GM21737 (cell line): Measurements from ENCODE around the gene ADRA2B.

Experiments used
- ATAC-seq: cut with Tn5 transposase; IDR thresholded peaks from one replicate; pipeline ENCODE4 v1.9.1; 2021; ENCODE audit warnings: mild to moderate bottlenecking, moderate library complexity; ENCODE audit not compliant: unreplicated experiment

Gene ADRA2B

DNA sequence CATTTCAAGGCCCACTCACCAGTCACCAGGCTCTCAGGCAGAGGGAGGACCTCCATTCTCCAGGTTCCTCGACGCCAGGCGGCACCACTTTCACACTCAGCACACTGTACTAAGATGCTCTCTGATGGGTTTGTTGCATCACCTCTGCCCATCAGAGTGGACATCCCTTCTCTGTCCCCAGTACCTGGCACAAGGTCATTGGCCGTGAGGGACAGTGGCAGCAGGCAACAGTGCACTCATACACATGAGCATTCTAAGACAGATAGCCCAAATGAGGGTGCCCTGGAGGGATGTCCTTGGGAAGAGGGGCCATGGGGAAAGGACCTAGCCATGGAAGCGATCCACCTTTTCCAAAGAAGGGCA is 3.0 kb upstream of the ADRA2B start:
- ATAC-seq = no peak

DNA sequence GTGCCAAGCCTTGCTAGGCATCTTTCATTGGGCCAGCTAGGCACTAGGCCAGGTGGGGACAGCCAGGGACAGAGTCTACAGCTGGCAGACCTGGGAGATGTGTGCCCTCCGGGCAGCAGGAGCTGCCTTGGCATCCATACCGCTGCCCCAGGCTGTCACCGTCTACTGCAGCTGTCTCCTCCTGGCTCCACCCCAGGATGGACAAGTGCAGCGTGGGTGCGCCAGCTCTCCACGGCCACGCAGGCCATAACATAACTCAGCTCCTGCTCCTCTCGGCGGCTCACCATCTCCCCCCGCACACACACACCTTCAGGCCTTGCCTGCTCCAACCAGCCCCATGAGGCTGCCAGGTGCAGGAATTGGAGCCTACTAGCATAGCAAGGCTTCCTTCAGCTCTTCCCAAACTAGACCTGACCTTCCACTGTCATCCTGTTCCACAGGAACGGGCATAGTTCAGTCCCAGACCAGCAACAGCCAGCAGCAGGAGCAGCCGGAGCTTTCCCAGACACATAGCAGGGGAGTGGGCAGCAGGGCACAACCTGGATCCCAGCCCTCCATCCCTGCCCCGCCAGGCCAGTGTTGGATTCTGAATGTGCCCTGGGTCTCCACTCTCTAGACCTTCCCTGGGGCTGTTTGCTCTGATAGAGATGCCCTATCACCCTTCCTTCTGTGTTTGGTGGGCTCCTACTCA is 2.5 kb upstream of the ADRA2B start:
- ATAC-seq = no peak

DNA sequence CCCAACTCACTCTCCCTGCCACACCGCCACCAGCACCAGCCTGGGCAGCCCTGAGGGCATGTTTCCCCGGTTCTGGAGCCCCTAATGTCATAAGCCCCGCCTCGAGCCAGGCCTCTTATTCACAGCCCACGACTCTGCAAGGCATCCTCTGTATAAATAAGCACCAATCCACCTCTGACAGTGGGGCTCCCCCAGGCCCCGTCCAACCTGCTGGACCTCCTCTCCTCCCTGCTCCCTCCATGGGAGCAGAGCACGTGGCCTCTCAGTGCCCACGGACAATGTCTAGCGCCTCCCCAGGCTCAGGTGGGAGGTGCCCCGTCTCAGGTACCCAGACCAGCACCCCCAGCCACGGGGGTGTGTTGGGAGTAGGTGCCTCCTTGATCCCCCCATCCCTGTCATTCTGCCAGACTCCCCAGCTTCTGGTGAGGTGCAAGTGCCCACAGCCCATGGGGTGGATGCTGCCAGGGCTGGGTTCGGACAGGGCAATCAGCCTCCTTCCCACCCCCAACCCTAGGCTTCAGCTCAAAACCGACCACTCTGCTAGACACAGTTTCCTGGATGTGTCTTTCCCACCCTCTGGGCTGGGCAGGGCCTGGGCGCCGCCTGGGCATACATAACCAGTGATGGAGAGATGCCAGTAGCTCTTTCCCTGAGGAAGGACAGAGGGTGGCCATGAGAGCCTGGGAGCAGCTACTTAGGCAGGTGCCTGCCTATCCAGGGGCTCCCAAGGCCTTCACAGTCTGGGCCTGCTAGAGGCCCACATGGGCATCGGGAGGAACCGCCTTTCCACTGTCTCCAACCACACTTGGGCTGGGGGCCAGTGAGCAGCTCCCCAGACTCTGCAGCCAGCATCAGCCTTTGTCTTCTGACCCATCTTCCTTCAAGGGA is 1.6 kb upstream of the ADRA2B start:
- ATAC-seq = no peak

DNA sequence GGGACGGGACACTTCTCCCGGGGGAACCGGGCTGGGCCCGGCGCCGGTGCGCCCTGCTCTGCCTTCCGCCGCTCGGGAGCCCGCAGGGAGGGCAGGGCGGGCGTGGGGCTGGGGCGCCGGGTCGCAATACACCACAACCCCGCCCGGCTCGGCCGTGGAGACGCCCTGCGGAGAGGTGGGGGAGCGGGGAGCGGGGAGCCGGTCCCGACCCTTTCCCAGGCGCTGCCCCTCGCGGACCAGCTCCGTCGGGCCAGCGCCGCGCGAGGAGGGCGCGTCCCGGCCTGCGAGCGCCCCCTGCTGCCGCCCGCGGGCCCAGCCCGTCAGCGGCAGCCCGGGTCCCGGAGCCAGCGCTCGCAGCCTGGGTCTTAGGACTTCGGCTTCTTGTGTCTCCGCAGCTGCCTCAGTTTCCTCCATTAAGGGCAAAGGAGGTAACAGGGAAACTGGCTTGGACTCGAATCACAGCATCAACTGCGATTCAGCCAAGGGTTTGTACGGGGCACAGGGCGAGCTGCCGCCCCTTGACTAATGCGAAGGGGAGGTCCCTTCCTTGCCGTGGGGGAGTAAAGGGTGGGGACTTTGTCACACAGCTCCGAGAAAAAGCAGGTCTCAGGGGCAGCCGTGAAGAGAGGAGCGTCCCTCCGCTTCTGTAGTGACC is 635 bp upstream of the ADRA2B start:
- ATAC-seq = peak; percentile 62

DNA sequence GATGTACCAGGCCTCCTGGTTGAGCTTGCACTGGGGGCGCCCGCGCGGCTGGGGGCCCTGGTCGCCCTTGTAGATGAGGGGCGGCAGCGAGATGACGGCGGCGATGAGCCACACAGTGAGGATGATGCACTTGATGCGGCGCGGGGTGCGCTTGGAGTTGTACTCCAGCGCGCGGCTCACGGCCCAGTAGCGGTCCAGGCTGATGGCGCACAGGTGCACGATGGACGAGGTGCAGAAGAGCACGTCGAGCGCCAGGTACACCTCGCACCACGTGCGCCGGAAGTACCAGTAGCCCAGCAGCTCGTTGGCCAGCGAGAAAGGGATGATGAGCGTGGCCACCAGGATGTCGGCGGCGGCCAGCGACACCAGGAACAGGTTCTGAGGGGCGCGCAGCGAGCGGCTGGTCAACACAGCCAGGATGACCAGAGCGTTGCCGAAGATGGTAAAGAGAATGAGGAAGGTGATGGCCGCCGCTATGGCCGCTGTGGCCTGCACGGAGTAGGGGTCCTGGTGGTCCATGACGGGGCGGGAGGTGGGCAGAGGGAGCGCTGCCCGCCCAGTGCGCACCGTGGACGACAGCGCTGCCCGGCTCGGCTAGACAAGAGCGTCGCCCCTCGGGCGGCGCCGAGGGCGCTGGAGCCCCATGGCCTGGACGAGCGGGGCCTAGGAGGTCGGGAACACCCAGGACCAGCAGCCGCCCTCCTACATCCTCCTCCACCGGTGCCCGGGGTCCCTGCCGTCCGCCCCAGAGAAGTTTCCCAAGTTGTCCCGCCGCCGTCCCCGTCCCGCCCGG is 544 bp downstream of the ADRA2B start:
- no peak for ATAC-seq

DNA sequence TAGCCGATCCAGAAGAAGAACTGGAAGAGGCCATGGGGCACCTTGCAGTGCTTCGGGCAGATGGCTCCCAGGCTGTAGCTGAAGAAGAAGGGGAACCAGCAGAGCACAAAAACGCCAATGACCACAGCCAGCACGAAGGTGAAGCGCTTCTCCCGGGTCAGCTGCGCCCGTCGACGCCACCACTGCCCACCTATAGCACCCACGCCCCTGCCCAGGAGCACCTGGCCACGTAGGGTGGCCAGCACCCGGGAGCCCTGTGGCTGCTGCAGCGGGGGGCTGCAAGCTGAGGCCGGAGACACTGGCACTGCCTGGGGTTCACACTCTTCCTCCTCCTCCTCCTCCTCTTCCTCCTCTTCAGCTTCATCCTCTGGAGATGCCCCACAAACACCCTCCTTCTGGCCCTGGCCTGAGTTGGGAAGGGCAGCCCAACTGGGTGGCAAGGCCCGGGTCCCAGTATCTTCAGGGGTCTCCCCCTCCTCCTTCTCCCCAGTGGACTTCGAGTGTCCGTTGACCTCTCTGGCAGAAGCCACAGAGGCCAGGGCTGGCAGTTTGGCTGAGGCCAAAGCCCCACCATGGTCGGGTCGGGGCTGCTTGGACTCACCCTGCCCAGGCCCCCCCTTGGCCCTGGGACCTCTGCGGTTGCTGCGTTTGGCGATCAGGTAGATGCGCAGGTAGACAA is 1.3 kb downstream of the ADRA2B start:
- ATAC-seq = no peak

DNA sequence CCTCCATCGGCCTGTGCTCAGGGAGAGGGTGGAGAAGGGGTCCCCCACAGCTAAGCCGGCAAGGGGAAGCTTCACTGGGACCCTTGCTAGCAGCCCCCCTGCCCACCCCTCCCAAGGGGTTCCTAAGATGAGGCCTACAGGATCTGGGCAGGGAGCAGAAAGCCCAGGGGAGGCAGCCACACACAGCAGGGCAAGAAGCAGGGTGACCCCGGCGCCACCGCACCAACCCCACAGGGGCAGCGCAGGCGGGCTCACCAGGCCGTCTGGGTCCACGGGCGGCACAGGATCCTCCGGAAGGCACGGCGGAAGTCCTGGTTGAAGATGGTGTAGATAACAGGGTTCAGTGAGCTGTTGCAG is 1.8 kb downstream of the ADRA2B start:
- no peak for ATAC-seq

DNA sequence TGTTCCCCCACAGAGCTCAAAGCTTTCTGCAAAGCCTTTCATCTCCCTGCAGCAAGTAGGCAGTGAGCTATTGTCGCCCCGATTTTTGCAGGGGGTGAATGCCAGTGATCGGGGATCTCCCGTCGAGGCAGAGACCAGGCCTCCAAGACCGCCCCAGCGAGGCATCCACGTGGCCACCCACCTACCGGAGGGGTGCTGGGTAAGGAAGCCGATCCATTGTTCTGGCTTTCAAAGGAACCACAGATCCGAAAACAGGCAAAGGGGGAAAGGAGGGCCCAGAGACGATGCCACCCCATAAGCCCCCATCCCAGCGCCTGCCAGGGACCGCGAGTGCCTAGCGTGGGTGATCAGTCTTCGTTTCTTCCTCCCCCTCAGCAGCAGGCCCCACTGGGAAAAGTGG is 2.4 kb downstream of the ADRA2B start:
- ATAC-seq = no peak

DNA sequence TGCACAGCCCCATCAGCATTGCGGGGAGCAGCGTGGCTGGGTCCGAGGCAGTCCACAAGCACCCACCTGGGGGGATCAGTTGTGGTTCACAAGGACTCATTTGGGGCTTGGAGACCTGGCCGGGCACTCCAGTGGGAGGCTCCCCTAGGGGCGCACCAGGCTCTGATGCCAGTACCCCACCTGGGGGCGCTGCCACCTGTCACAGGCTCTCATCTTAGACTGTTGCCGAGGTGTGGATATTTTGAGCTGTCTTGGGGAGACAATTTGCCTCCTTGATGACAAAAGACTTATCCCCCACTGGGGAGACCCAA is 3.0 kb downstream of the ADRA2B start:
- ATAC-seq = no peak

DNA sequence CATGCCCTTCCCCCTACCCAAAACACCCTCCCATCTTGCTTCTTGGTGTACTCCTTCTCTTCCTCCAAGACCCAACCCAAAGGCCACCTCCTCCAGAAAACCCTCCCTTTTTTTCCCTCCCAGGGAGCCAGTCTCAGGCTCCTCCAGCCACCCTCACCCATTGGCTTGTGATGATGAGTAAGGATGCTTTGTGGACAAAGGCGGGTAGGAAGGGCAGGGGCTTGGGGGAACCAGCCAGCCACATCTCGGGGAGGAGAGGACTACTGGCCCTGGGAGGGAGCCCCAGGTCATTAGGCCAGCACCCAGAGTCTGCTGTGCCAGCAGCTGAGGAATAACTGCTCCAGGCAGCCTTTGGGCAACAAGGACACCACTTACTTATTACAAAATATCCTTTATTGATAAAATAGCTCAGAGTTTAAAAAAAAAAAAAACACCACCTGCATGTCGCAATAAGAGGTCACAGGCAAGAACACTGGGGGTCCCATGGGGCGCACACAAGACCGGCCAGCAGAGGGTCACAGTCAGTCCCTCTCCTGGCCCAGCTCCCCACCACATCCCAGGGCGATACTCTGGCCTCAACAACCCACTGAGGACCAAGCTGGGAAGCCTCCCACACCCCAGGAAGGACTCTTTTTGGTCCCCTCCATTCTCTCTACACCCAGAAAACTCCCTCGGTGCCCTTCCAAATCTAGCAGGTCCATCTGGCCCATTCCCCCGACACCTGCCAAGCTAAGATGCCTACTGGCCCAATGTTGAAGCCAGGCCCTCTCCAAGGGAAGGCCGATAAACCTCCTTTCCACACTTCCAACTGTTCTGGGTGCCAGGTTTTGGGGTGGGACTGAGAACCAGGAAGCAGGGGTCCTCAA is 3.6 kb downstream of the ADRA2B start:
- no peak for ATAC-seq

DNA sequence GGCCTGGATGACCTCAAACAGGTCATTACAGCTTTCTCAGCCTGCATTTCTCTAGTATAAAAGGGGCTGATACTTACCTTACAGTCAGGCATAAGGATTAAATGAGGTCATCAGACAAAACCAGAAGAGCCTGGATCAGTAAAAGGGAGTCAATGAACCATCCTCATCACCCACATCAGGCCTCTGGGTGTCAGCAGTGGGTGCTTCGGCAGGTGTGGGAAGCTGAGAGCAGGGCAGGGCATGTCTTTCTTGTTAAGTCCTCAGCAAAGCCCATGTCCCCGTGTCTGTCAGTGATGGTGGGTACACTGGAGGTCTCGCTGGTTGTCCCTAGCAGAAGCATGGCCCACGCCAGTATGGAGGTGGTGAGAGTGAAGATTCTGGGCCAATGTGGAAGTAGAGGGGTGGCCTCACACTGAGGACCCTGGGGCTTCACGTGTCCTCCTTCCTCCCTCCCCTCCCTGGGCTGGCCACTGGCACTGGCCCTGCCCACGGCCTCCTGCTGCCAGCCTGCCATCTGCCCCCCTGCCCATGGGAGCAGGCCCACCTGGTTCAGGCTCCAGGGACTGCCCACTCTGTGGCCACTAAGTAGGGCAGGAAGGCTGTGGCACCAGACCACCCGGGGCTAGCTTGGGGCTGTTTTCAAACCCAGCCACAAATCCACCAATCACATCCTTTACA is 4.4 kb downstream of the ADRA2B start:
- no peak for ATAC-seq

DNA sequence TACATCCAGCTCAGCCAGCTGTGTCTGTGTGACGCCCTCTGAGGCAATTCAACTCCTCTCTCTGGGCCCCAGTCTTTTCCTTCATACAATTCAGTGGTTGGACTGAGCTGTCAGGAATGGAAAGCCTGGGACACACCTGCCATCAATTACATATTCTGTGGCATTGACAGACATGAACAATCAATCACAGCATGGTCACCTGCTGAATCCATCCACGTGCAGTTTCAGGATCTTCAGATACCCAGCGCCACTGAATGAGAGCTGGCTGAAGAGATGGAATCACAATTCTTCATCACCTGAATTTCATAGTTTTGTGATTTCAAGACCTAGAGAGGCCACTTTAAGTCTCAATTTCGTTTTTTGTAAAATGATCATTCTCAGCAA is 5.1 kb downstream of the ADRA2B start:
- no peak for ATAC-seq

DNA sequence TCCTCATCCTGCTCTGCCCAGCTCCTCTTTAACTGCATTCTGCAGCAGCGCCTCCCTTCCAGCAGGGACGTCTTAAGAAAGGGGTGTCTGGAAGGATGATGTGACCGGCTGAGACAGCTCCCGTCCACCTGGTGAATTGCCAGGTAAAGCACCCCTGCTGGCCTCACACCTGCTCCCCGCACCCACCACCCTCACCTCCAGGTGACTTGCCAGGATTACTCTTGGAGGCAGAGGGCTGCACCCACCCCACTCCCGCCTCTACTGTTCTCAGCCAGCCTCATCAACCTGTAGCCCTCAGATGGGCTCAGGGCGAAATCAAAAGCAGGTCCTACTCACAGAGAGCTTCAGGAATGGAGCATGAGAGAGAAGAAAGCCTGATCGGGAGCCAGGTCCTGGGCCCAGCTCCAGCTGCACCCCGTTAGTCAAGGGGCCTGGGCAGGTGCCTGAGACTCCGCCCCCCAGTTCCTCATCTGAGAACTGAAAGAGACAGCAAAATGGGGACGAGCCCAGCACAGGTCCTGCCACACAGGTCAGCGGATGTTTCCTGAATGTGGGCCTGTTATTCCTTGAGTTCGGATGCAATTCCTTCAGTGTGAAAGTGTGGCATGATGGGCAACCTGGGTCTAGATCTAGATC is 5.6 kb downstream of the ADRA2B start:
- ATAC-seq = no peak

DNA sequence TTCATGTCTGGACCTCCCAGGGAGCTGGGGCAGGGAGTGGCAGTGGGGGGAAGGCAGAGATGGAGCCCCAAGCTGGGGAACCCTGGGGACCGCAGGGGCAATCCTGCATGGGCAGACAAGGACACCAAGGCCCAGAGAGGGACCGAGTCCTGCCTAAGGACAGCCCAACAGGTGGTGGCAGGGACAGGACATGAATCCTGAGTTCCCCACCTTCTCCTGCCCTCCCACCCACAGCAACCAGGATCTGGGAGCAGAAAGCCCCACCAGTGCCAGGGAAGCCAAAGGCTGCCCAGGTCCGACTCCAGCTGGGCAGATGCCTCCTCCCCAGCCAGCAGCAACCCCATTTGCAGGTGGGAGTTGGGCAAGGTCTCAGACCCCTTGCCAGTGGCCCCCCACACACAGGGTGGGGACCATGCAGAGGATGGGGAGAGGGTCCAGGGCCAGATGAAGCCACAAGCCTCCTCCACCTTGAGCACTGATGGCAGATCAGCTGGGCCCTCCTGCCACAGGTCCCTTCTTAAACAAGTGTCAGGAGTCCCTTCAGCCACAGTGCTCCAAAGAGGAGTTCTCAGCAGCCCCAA is 6.3 kb downstream of the ADRA2B start:
- ATAC-seq = no peak

DNA sequence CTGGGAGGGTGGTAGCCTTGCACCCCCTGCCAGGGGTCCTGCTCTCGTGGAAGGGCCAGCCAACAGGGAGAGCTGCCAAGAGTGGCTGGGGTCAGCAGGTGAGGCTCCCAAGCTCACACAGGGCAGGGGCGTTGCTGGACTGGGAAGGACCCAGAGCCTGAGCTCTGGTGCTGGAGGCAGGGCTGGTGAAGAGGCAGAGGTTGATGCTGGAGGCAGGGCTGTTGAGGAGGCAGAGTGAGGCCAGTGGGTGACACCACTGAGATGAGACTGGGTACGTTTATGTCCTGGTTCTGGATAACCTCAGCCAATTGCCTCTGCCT is 7.0 kb downstream of the ADRA2B start:
- ATAC-seq = no peak

DNA sequence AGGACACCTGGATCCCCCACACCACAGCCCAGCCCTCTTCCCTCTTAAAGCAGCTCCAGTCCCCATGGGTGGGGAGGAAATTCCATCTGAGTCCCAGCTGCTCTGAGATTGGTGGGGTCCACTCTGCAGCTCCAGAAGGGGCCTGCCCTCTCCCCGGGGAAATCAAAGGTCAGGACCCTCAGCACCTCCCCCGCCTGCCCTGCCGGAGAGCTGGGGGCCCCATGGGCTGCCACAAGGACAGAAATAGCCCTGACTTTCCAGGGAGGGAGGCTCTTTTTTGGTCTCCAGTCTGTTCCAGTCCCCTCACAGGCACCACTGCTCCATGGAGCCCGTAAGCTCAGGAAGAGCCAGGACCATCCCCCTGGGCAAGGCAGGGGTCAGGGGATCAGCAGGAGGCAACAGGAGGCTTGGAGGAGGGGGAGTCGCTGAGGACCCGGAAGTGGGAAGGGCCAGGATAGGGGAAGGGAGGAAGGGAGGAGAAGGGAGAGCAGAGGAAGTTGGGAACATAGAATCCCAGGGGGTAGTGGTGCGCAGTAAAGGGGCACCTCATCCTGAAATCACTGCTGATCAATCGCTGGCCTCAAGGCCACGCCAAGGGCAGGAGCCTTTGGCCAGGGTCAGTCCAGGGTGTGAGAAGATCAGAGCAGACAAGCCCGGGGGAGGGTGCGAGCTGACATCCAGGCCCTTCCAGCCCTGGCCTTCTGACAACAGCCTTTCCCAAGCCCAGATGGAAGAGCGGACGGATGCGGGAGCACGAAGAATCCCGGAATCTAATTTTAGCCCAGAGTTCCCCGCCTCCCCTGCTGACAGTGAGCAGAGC is 7.6 kb downstream of the ADRA2B start:
- ATAC-seq = no peak

DNA sequence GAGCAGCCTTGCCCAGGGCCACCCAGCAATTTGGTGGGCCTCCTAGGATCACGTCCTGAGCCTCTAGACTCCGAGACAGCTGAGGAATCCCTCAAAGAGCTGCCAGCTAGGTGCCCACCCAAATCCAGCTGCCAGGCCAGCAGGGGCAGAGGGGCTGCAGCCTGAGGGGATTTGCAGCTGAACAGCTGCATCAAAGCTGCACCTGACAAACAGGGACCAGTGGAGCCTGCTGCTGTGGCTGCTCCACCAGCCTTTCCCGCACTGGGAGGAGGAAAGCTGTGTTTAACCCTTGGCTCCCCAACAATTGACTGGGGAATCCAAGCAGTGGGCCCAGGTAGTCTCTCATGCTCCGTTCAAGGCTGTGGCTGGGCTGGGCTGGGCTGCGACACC is 8.2 kb downstream of the ADRA2B start:
- ATAC-seq = no peak

DNA sequence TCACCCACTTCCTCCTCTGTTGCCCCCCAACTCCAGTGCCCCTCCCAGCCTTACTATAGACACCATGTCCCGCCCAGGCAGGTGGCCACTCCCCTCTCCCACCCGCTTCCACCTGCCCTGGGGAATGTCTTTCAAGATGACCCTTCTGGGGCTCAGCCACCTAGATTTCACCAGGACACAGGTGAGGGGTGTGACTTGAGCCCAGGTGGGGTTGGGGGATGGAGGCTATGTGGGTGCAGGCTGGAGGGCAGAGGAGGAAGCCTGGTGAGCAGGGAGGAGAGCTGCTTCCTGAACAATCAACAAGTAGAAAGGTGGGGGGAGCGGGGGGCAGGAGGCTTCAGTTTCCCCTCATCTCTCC is 8.7 kb downstream of the ADRA2B start:
- ATAC-seq = no peak
